Inferior parietal cortex (tissue), 1 donor: ENCODE data around the gene LRMDA.
"Not testable (repeated sequence)": the region's sequence is repeated elsewhere in the genome, so short reads cannot be mapped to it uniquely, and the experiment has no call there.

Experiments
- DNase-seq: peaks from one replicate; pipeline ENCODE4 v3.0.0-alpha.2; 2016; ENCODE audit errors: extremely low spot score

Gene LRMDA

DNA sequence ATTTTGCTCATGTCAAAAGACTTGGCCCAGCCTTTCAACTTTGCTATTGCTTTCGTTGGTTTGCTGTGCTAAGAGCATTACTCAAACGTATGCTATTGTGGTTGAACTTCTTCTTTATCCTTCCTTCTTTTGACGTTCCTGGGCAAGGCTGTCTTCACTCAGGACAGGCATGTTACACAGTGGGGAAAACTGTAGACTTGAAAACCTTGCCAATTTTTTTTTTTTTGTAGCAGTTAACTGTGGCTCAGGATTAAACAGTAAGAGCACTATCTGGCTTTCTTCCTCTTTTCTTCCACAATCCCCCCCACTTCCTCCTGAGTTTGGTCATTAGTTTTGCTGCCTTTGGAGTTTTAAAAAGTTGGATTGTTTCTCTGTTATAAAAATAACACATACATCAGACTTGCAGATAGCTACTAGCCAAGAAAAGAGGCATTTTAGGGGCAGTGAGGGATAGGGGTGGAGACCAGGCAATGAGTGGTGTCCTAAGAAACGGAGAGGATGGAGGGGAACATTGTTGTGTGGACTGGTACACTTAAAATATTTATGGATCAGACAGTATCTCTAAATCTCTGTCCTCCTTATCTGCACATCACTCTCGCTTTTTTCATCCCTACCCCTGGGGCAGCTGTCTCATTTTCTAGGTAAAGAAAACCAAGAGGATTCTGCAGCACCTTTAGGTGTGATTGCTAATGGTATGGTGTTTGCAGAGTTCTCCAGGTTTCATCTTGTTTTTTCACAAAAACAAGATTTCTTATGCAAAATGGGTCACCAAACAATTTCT is 181.7 kb downstream of the LRMDA start:
- no peak for DNase-seq

DNA sequence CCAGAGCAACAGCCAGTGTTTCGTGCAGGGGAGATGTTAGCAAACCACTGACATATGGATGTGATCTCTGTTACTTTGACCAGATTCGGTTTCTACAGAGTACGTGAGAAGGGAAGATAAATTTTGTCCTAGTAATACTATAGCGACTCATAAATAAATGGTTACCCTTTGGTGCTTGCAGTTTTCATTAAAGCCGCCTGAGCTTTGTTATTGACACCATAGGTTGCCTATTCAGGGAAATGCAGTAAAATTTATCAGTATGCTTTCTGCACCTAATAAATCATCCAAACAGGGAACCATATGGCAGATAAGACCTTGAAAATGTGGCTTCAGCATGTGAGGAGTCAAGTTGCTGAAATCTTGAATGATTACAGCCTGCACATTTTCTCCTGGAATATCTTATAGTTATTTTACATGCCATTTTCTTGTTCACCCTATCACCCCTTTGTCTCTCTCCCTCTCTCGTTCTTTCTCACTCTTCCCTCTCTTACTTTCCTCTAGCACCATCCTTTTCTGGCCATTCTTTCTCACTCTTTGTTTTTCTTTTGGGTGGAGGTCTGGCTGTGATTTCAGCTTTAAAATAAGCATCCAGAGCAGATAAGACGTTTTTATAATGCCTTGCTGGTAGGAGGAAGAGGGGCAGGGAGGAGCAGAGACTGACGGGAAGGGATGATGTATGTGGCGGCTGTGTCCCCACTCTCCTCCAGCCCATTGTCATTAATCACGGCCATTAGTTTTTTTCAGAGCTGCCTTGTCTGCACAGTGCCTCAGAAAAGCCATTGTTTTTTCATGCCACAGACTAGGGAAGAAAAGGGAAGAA is 182.5 kb downstream of the LRMDA start:
- no peak for DNase-seq

DNA sequence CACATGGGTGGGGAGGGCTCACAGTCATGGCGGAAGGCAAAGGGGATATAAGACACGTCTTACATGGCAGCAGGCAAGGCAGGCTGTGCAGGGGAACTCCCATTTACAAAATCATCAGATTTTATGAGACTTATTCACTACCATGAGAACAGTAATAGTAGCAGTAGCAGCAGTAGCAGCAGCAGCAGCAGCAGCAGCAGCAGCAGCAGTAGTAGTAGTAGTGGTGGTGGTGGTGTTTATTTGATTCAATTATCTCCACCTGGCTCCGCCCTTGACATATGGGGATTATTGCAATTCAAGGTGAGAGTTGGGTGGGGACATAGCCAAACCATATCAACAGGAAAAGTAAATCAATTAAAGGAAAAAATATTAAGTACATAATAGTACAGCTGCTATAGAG is 184.7 kb downstream of the LRMDA start:
- no peak for DNase-seq

DNA sequence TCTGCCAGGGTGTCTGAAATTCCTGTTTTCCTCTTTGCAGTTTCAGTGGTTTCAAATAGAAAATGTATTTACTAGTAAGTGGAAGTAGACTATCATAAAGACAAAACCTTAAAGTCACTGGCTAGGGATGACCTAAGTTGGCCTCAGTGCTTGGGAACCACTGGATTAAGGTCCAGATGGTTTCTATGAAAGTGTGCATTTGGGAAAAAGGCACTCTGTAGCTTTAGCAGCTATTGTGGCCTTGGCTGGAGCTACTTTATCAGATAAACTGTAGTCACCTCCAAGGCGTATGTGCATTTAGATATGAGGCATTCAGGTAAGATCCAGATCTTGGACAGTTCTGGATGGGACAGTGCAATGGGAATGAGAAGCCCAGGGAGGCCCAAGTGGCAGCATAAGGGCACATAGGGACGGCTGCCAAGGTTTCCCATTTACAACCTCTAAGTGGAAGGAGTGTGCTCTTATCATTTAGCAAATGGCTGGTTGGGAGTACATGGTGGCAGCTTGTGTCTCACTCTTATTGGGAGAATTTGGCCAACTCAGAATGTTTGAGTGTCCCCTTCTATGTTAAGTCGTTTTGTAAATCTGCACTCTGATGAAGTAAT is 185.6 kb downstream of the LRMDA start:
- no peak for DNase-seq

DNA sequence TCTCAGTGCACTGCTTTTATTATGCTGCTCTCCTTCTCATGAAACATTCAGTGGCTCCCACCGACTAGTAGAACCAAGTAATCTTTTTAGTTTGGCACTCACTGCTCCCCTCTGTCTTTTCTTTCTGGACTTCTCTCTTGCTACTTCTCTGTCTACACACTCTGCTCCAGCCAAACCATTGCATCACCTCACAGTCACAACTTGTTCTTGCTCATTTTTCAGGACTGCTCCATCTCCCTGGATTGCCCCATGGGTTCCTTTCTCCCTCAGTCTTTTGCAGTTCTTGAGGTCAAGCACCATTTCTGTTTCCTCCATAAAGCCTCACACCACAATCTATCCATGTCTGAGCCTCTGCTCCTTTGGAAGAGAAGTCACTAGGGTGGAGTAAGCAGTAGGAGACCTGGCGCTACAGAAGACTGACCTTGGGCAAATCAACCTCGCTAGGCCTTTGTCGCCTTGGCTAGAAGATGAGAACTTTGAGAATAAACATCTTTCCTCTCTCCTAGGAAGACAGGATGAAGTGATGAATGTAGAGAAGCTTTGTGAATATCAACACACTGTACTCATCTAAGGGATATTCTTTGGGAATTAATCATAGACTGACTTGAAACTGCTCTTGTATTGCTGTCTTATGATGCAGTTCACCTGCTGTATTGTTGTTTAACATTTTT is 186.2 kb downstream of the LRMDA start:
- no peak for DNase-seq

DNA sequence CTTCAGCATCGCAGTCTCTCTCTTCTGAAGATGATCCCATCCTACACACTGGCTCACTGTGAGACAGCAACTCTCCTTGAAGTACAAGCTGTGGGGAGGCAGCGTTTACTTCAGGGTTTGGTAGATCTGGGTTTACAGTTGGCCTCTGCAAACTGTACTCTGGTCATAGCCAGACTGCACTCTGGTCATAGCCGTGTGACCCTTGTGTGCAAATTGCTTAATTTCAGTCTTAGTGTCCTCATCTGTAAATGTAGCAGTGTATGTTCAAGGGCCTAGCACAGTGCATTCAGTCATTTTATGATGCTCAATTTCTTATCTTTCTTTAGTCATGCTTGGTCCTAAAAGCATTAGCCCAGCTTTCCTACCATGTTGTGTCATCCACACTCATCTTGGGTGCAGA is 188.2 kb downstream of the LRMDA start:
- no peak for DNase-seq

DNA sequence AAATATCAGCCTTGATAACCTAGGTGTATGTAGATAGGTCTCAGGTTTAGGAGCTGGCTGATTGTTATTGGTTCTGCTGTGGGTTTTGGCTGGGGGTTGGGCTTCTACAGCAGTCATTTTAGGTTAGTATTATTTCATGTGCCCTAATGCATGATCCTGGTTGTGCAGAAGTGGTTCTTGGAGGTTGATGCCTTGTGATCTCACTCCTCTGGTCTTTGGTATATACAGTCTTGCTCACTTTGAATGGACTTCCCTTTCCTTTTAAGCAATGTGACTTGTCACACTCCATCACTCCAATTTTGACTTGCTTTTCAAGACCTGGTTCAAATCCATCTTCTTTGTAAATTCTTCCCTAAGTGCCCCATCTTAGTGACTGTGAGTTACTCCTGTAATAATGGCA is 188.9 kb downstream of the LRMDA start:
- DNase-seq = no peak

DNA sequence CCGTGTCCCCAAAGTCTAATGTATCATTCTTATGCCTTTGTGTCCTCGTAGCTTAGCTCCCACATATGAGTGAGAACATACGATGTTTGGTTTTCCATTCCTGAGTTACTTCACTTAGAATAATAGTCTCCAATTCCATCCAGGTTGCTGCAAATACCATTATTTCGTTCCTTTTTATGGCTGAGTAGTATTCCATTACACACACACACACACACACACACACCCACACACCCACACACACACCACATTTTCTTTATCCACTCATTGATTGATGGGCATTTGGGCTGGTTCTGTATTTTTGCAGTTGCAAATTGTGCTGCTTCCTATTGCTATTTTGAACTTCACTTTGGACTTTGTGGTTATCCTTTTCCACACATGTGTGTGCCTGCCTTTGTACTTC is 189.6 kb downstream of the LRMDA start:
- DNase-seq = not testable (repeated sequence)

DNA sequence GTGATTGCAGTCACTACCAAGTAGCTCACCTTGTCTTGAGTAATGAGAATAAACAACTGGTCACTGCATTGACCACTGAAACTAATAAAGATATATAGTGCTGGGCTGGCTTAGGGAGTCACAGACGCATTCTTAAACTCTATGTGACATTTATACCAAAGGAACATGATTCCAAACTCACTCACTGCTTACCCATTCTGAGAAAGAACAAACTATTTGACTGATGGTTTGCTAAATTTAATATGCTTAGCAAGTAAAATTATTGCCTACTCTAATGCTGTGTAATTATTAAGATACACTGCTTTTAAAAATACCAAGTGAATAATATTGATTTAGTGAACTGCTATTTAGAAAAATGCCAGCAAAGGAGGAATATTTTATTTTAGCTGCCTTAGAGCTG is 191.1 kb downstream of the LRMDA start:
- DNase-seq = no peak

DNA sequence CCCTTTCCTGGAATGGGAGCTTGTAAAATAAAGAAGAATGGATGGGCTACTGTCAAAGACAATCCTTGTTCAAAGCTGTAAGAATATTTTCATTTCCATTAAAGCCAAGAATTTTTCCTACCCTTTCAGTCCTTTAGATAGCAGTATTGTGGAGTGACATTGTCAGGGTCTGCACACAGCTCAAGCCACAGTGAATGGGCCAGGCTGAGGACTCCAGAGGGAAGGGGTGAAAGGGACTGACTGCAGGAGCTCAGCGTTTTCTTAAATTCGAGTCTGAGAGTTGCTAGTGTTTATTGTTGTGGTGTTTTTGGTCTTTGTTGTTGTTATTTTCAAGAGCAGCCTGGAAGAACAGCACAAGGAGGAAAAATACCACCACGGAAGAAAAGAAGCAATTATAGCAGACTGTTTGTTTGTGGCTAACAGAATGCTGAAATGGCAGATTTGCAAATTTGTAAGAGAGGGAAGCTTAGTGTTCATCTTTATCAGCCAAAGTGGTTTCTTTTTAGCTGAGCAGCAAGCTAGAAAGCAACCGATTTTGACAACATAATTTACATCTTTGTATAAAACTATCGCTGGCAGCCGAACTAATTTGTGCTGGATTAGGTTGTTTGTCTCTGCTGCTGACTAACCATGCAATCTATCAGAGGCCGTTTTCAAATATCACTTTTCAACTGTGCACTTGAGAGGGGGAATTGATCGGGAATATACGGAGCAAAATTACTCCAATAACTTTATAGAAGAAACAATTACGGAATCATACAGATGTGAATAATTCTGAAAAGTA is 192.1 kb downstream of the LRMDA start:
- DNase-seq = no peak

DNA sequence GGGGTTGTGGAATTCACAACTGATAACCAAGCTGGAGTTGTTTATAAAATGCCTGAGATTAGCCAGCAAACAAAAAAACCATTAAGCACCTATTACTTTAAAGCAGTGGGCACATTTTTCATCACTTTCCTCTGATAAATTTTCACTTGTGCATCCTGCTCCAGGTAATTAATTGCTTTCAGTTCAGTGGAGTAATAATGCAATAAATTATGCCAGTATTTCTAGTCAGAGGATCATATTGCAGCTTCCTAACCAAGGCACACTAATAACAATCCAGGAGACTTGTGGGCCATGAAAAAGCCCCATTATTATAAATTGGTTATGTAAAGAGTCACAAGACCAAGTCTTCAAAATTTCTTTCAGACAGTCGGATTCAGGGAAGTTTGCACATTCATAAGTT is 193.2 kb downstream of the LRMDA start:
- DNase-seq = no peak

DNA sequence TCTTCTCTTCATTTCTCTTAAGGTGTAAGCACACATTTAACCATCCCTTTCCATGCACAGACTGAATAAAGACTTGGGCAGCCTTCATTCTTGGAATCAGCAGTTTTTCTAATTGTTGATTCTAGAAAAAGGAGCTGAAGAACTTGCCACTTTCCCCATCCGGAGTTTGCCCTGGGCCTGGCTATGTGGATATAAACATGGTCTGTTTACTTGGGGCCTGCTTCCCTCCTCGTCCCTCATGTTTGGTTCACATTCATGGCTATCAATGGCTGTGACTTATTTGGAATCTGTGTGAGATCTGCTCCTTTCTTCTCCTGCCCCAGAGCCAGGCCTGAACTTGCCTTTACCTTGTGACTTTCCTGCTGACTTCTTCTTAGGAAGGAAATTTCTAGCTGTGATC is 199.3 kb downstream of the LRMDA start:
- DNase-seq = no peak

DNA sequence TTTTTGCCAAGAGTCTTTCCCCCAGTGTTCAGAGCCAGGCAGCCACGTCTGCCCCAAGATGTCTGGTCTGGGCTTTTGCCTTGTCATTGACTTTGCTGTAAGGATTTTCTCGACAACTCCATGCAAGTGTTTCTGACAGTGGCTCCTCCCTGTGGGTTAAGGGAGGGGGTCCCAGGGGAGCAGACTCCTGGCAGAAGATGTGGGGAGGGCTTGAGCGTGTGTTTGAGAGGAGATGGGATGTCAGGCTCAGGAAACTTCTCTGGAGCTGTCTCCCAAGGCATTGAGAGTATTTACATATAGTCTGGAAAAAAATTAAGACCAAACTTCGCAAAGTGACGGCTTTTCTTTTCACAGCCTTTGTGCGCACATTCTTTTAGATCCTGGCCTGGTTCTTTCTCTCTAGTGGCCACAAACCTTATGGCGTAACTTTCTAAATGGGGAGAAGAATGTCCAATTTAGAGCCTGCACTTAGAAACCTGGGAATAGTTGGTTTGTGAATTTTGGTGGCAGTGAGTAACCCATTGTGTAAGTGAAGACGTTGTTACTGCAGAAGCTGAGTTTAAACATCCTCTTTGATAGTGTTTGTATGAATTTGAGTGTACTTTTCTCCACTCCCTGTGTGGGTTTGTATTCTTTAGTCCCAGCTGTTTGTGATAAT is 201.5 kb downstream of the LRMDA start:
- no peak for DNase-seq

DNA sequence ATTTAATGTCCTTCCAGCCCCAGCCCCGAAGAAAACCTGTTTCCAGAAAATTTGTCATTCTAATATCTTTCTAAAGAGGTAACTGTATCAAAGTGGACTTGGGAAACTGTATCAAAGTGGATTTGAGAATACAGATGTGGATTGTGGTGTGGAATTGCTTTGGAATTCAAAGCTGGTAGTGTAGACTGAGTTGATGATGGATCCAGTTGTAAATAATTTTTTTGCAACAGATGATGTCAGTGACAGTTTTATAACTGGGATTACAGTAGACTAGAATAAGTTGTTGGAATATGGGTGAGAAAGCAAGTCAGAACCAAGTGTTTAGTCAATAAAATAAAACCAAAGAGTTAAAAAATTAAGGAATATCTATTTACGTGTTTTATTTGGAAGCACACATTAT is 202.1 kb downstream of the LRMDA start:
- no peak for DNase-seq

DNA sequence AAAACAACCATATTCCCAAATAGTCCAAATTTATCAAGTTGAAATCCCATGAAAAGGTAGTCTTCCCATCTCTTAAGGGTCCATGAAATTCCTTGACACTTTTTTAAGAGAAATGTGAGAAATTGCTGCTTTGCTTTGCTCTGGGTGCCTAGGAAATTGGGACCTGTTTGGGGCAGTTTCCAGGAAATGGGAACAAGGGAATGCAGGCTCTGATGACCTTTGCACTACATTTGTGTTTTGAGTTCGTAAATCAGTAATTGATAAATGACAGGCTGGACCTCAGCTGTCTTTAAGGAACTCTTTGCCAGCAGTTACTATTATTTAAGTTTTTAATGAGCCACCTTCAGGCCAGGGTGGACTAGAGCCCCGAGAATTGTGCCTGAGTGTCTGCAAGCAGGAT is 203.5 kb downstream of the LRMDA start:
- no peak for DNase-seq

DNA sequence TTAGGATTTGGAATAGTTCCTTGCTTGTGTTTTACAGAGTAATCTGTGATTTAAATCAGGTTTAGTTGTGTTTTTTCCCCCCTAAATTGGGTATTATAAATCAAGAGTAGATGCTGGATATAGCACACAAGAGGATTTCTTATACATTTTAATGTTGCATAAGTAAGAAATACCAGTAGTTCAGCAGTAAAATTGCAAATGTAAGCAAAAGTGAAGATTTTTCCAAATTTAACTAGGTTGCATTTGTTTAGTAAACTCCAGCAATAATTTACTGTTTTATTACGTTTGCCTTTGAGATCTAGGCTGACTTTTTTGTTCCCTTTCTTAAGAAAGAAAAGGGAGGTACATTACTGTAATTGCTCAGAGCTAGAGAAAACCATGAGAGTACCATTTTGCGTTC is 207.3 kb downstream of the LRMDA start:
- no peak for DNase-seq

DNA sequence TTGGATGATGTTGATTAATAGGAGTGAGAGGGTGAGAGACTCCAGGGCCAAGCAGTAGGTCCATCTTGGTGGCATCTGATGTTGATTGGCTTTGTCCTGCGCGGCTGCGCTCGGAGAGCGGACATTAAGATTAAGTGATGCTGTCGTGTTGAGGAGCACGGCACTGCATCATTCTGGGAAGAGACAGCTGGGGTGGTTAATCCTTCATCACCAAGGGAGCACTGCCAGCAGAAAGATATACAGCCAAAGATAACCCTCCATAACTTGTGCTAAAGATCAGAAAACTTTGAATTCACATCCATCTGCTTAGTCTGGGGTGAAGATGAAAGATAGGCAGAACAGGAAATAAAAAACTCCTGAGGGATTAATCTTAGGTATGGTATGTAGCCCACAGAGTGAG is 208.3 kb downstream of the LRMDA start:
- no peak for DNase-seq

DNA sequence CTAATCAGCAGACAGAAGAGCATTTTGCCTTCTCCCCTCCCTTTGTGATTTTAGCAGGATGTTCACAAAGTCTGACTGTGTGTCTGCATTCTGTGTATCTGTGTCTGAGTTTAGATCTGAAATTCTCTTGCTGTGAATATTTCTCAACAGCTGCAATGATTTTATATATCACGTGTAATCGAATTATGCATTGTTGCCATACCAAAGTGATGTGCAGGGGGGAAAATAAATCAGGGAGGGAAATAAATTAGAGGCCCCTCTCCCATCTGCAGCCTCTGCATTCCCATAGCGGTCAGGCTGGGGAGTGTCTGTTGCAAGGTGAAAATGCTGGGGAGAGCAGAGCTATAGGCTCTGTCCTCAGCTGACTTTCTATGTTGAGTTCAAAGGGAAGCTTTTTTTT is 209.0 kb downstream of the LRMDA start:
- no peak for DNase-seq

DNA sequence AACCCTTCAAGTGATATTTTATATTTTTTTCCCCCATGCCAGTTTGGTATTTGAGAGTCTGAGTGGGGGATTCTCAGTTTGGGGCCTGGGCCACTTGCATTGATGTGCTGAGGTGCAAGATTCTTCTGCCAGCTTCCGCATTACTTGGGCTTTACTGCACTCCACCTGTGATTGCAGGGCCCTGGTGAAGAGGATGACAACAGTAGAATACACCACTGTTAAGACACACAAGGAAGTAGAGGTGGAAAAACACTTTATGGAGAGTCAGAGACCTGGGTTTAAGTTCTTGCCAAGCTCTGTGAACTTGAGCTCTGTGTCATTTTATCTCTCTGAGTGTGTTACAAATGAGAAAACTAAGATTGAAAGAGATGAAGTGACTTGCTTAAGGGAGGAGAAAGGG is 209.4 kb downstream of the LRMDA start:
- no peak for DNase-seq

DNA sequence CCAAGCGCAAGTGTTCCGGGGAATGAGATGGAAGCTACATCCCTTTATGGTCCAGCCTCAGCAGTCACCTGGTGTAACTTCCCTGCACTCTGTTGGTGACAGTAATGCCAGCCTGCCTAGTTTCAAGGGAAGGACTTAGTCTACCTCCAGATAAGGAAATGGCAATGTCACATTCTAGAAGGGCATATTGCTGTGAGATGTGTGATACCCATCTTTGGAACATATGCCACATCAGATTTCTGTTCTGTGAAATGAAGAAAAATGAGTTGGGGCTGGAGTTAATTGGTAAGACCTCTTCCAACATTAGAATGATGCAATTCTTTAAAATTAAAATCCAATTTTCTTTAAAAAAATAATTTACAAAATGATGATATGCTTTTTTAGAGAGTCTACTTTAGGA is 212.0 kb downstream of the LRMDA start:
- no peak for DNase-seq
